ENCODE data around the gene KHDC4. TPM values are rescaled to one million over a fixed set of nuclear protein-coding genes. Genes with fewer than 3 reads are reported as not detected.

KHDC4 gene
- total and polyA plus RNA-seq, 2 donors (not counting 3 experiments of a cell fraction or from before 2014, with no cell fraction given), result 47.9 to 54.1 TPM

DNA sequence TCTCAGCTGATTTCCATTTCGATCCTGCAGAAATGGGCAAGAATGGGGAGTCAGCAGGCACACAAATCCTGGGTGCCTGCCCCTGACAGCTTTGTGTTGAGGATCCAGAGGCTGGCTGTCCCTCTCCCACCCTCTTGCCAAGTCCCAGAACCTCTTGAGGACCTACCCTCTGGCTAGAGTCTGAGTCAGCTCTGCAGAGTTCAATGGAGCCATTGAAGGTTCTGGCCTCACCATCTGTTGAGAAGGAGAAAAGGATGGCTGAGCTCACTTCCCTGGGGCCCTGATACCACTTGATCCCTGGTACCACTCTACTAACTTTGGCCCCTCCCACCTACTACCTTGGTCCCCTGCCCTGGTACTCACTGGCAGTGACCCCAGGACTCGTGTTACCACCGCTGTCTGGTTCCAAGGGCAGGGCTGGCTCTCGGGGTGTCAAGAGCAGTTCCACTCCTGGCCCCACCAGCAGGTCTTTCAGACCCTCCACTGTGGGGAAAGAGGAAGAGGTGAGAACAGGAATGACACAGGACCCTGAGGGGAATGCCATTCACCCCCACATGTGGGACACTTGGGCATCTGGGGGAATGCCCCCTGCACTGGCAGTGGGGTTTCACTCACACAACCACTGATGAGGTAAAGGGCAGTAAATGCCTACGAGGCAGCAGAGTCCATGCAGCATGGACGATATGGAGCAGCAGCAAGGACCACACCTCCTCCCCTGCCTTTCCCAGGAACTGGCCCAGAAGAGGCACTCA lies 17.7 kb upstream of the KHDC4 start:
- POLR2A ChIA-PET, result no interaction called here
- H3K27ac ChIP-seq (ENCODE audit: insufficient read depth, low read depth, low read length), result no peak overlapping the region

More for the DNA sequence above, 17.7 kb upstream of the KHDC4 start:
- H2AFZ ChIP-seq (ENCODE audit: low read depth, low read length), result no peak overlapping the region
- H3K36me3 ChIP-seq (ENCODE audit: control insufficient read depth in 2 of 2, extremely low read depth in 1 of 2, insufficient read depth in 2 of 2, low read length in 2 of 2), result peaks cover 46 to 55% of the 10 kb centered on the region in 2 experiments
- no peak overlapping the region for H3K4me3 ChIP-seq (replicated peaks in 1 of 3; ENCODE audit: insufficient read depth in 1 of 3, low read depth in 1 of 3, low read length in 3 of 3)
- H3K4me2 ChIP-seq (ENCODE audit: insufficient read depth, low read length), result no peak overlapping the region
- H3K9me1 ChIP-seq (replicated peaks; ENCODE audit: control insufficient read depth, extremely low read depth, insufficient read depth, low read length), result no peaks in the 10 kb centered on the region
- H3K27me3 ChIP-seq (ENCODE audit: control insufficient read depth in 2 of 2, insufficient read depth in 2 of 2, low read length in 2 of 2), result no peaks in the 10 kb centered on the region
- H4K20me1 ChIP-seq (replicated peaks; ENCODE audit: control insufficient read depth, extremely low read depth, insufficient read depth, low read length), result no peaks in the 10 kb centered on the region
- dilution Hi-C loops (cut with MboI; ENCODE audit: extremely low pct_ligation_motif_present, low sequenced_read_pairs), result no loop called here
- CTCF ChIA-PET, result interaction anchor here (1.7 to 5.8 kb wide), 3 partner anchors 13 to 37 kb away, joined by 4 to 27 read pairs (median 6); no protein-coding TSS in a partner anchor
- no peaks in the 10 kb centered on the region for H3K4me1 ChIP-seq (ENCODE audit: control insufficient read depth, extremely low read depth, insufficient read depth, low read length)
- DNase-seq (ENCODE audit: low read depth, low spot score), result no peak
- no peak overlapping the region for H3K9ac ChIP-seq (replicated peaks; ENCODE audit: extremely low read depth, insufficient read depth, low read length)
- no peak for TF ChIP-seq POLR2A (IDR thresholded peaks at IDR 0.05; ENCODE audit: low read depth, low read length)
- no peak for TF ChIP-seq FOS (IDR thresholded peaks at IDR 0.05; ENCODE audit: borderline replicate concordance, insufficient read depth, low read length)
- no peak for TF ChIP-seq JUN (IDR thresholded peaks at IDR 0.05; ENCODE audit: borderline replicate concordance, insufficient read depth, insufficient read length, low read depth)
- TF ChIP-seq POLR2AphosphoS5 (IDR thresholded peaks at IDR 0.05; ENCODE audit: insufficient read depth, low read depth, low read length), result no peak
- no peak for TF ChIP-seq GATA2 (IDR thresholded peaks at IDR 0.05; ENCODE audit: insufficient read depth, insufficient read length, low read depth, low read length)
- TF ChIP-seq, protein P1, sequence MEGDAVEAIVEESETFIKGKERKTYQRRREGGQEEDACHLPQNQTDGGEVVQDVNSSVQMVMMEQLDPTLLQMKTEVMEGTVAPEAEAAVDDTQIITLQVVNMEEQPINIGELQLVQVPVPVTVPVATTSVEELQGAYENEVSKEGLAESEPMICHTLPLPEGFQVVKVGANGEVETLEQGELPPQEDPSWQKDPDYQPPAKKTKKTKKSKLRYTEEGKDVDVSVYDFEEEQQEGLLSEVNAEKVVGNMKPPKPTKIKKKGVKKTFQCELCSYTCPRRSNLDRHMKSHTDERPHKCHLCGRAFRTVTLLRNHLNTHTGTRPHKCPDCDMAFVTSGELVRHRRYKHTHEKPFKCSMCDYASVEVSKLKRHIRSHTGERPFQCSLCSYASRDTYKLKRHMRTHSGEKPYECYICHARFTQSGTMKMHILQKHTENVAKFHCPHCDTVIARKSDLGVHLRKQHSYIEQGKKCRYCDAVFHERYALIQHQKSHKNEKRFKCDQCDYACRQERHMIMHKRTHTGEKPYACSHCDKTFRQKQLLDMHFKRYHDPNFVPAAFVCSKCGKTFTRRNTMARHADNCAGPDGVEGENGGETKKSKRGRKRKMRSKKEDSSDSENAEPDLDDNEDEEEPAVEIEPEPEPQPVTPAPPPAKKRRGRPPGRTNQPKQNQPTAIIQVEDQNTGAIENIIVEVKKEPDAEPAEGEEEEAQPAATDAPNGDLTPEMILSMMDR (IDR thresholded peaks at IDR 0.05; ENCODE audit: extremely low read depth in 1 of 2, insufficient read depth in 1 of 2, low read depth in 1 of 2, low read length in 2 of 2), result no peak
- BruUV-seq (replicated peaks), result no TSS peak
- no peaks in the 10 kb centered on the region for H3K9me3 ChIP-seq (replicated peaks; ENCODE audit: control insufficient read depth, insufficient read depth, low read length)
- intact Hi-C loops (cut with micrococcal nuclease), result no loop called here
- H3K79me2 ChIP-seq (ENCODE audit: control insufficient read depth, insufficient read depth, low read length), result no peaks in the 10 kb centered on the region
- no peak for FAIRE-seq

All from endothelial cell of umbilical vein (primary cell).